ENCODE results near the gene GBA3.

Gene GBA3

DNA sequence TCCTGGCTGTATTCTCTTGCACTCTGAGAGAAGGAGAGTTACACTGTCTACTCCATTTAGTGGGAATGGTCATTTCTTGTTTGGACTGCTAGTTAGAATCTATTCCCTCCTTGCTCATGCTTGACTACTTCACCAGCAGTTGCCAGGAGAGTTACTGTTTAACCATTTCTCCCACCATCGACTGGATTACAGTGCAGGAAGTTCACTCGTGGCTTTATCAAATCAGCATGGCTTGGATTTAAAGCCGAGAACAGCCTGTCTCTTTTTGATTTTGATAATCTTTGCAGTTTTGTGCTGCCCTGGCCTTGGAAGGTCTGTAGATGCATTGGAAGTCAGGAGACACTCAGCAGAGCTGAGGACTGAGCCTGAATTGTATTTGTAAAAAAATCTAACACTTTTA, 3.2 kb downstream of the GBA3 start:
- DNase-seq, result no peak
- Histone ChIP-seq H3K9me3 (ENCODE audit: severe bottlenecking) (no peaks in the 10 kb centered on the region), H3K36me3 (no peaks in the 10 kb centered on the region), H3K27me3 (ENCODE audit: insufficient read depth, low read depth, severe bottlenecking) (no peaks in the 10 kb centered on the region), H3K4me3 (ENCODE audit: low read depth, low read length) (no peak overlapping the region), H3K27ac (no peak overlapping the region)
- TF ChIP-seq, protein P1, sequence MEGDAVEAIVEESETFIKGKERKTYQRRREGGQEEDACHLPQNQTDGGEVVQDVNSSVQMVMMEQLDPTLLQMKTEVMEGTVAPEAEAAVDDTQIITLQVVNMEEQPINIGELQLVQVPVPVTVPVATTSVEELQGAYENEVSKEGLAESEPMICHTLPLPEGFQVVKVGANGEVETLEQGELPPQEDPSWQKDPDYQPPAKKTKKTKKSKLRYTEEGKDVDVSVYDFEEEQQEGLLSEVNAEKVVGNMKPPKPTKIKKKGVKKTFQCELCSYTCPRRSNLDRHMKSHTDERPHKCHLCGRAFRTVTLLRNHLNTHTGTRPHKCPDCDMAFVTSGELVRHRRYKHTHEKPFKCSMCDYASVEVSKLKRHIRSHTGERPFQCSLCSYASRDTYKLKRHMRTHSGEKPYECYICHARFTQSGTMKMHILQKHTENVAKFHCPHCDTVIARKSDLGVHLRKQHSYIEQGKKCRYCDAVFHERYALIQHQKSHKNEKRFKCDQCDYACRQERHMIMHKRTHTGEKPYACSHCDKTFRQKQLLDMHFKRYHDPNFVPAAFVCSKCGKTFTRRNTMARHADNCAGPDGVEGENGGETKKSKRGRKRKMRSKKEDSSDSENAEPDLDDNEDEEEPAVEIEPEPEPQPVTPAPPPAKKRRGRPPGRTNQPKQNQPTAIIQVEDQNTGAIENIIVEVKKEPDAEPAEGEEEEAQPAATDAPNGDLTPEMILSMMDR (IDR thresholded peaks at IDR 0.05; ENCODE audit: low read depth, low read length), result no peak

DNA sequence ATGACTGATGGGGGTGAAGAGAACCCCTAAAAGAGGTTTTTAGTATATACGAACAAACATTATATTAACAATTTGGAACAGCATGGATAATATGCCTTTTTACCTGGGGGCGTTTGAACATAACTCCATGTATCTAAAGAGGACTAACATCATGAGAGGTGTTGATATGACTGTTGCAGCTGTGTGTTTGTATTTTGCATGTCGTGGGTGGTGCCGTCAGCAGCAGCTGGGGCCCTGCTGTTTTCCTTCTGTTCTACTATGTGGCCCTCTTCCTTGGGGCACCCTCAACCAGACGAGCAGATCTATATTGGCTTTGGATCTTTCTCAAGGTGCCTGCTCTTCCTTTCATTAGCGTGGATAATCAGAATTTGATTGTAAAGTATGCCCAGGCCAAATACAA, 11.2 kb downstream of the GBA3 start:
- H3K27ac ChIP-seq, result no peak overlapping the region
- no peaks in the 10 kb centered on the region for H3K36me3 ChIP-seq
- H3K27me3 ChIP-seq (ENCODE audit: insufficient read depth, low read depth, severe bottlenecking), result no peaks in the 10 kb centered on the region
- TF ChIP-seq, protein P1 (IDR thresholded peaks at IDR 0.05; ENCODE audit: low read depth, low read length), result no peak
- no peak overlapping the region for H3K4me3 ChIP-seq (ENCODE audit: low read depth, low read length)
- H3K9me3 ChIP-seq (ENCODE audit: severe bottlenecking), result no peaks in the 10 kb centered on the region
- no peak for DNase-seq

DNA sequence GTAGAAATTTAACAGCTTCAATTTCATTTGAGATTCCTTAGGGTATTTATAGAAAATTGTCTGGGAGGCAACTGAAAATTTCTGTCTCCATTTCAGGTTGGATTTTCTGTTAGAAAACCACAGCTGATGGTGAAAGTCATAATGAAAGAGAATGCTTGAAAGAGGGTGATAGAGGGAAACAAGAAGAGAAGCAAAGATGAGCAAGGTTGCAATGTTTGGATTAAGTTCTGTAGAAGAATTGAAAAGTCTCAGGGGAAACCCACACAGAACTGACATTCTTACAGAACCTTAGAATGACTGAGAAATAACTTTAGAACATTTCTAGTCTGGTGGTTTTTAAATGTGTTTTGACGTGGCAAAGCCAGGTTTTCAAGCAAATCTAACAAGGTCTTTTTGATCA, 14.7 kb downstream of the GBA3 start:
- Histone ChIP-seq H3K27ac (no peak overlapping the region), H3K36me3 (no peaks in the 10 kb centered on the region), H3K9me3 (ENCODE audit: severe bottlenecking) (no peaks in the 10 kb centered on the region), H3K27me3 (ENCODE audit: insufficient read depth, low read depth, severe bottlenecking) (no peaks in the 10 kb centered on the region), H3K4me3 (ENCODE audit: low read depth, low read length) (no peak overlapping the region)
- TF ChIP-seq, protein P1 (IDR thresholded peaks at IDR 0.05; ENCODE audit: low read depth, low read length), result no peak
- no peak for DNase-seq

DNA sequence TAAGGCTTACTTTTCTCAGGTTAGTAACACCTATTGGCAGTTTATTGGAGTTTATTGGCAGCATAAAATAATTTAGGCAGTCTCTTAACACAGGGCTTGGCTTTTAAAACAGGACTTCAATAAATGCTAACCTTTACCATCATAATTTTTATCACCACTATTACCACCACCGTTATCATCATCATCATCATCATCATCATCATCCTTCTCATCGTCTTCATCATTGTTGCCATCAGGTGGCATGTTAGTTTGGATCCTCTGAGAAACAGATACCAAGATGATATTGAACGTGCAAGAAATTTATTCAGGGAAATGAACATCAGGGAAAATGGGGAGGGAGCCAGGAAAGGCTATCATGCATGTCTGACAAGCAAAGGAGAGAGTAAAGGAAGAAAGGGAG, 16.2 kb downstream of the GBA3 start:
- TF ChIP-seq, protein P1 (IDR thresholded peaks at IDR 0.05; ENCODE audit: low read depth, low read length), result no peak
- Histone ChIP-seq H3K27ac (no peak overlapping the region), H3K4me3 (ENCODE audit: low read depth, low read length) (no peak overlapping the region), H3K36me3 (no peaks in the 10 kb centered on the region), H3K27me3 (ENCODE audit: insufficient read depth, low read depth, severe bottlenecking) (no peaks in the 10 kb centered on the region), H3K9me3 (ENCODE audit: severe bottlenecking) (no peaks in the 10 kb centered on the region)
- DNase-seq, result no peak

DNA sequence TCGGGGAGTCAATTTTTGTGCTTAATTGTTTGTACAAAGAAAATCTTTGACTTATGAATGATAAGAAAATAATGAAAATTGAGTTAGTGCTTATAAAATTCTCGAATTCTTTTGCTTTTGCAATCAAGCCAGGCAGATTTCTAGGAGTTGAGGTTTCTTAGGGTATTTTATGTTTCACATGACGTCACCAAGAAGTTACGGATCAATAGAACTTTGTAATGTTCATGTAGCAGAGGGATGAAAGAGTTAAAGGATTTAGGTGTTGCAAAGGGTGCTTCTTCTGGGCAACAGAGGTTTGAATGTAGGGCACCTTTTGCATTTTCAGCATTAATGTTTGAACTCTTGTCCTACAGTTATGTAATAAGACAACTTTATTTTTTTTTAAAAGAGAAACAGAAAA, 19.4 kb downstream of the GBA3 start:
- Histone ChIP-seq H3K4me3 (ENCODE audit: low read depth, low read length) (no peak overlapping the region), H3K9me3 (ENCODE audit: severe bottlenecking) (no peaks in the 10 kb centered on the region), H3K27ac (no peak overlapping the region), H3K36me3 (no peaks in the 10 kb centered on the region), H3K27me3 (ENCODE audit: insufficient read depth, low read depth, severe bottlenecking) (no peaks in the 10 kb centered on the region)
- TF ChIP-seq, protein P1 (IDR thresholded peaks at IDR 0.05; ENCODE audit: low read depth, low read length), result no peak
- DNase-seq, result no peak

DNA sequence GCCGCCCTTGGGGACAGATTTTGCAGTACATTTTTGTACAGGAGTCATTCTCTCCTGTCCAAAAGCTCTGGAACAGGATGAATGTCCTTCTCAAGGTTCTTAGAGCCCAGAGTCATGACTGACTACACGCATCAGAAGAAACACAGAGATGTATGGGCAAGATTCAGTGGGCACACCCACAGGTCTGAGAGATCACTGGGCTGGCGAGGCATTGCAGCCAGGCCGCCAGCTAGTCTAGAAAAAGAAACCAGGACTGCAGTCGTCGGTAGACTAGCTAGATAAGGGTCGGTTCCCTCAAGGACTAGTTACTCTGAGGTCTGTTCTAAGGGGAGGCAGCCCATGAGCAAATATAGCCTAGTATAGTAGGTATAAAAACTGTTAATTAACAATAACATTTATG, 19.8 kb downstream of the GBA3 start:
- Histone ChIP-seq H3K27me3 (ENCODE audit: insufficient read depth, low read depth, severe bottlenecking) (no peaks in the 10 kb centered on the region), H3K4me3 (ENCODE audit: low read depth, low read length) (no peak overlapping the region), H3K27ac (no peak overlapping the region), H3K9me3 (ENCODE audit: severe bottlenecking) (no peaks in the 10 kb centered on the region), H3K36me3 (no peaks in the 10 kb centered on the region)
- no peak for DNase-seq
- TF ChIP-seq, protein P1 (IDR thresholded peaks at IDR 0.05; ENCODE audit: low read depth, low read length), result no peak

Data from WERI-Rb-1 (cell line).